Activated T-cell treated with anti-CD3 and anti-CD28 coated beads, Interleukin-2, amount 50 U/mL, for 1 hour (primary cell): ENCODE measurements around the gene DOK6.

ENCODE experiments used
- DNase-seq: peaks from one replicate; pipeline ENCODE4 v3.0.0-alpha.2; 2020

Gene DOK6

DNA sequence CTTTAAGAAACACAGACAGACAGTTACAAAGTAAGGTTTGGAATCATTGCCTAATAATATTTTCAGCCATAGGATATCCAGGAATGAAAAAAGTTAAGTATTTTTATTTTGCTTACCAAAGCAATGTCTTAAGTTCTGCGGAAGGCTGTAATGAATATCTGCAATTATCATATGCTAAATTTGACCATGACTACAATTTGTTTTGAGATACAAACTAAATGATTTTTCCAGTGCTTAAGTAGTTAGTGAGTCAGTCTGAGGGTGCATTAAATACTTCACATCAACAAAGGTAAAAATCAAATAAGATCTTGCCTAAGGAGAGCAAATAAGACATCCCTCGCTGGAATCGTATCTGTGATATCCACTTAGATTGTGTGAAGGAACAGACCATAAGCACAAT is 297.0 kb downstream of the DOK6 start:
- no peak for DNase-seq

DNA sequence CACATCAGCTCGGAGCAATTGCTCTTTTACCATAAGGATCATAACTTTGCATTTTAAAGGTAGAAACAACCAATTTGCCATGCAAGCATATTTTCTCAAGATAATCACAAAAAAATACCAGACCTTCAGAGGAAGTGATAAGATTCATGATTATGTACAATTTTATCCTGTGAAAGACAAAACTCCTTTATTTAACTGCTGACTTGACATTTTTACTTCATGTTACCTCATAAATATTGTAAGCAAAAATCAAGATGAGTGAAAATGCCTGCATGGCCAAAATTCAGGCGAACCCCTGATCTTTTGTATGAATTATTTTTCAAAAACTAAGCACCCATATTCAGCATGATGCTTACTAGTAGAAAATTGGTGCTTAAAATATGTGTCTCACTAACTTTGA is 300.6 kb downstream of the DOK6 start:
- no peak for DNase-seq

DNA sequence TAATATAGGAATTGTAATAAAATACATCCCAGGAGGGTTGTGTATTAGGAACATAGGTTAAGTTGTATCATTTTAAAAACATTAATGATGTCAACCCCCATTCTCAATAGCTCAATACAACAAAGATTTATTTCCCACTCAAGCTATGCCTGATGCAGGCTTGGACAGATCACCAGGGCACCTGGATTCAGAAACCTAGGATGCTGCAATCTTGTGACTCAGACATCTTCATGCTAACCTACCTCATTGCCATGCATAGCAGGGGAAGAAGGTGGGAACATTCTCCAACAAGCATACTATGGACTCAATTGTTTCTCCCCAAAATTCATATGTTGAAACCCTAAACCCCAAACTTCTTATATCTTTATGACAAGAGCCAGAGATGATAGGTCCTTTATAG is 302.8 kb downstream of the DOK6 start:
- DNase-seq: no peak

DNA sequence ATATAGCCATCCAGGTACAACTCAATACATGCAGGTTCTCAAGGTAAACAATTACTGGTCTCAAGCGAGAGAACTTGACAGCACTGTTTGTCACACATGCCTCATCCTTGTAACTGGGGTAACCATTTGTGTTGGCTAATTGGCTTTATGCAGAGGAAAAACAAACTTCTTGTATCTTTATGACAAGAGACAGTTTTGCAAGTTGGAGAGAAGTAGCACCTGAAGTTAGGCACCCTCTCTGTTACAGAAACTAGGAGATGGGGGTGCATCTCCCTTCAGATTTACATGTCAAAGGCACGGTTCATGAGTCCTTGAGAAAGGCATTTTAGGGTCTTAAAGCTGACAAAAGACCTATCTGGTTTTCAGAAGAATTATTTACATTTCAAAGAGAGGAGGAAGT is 305.3 kb downstream of the DOK6 start:
- no peak for DNase-seq

DNA sequence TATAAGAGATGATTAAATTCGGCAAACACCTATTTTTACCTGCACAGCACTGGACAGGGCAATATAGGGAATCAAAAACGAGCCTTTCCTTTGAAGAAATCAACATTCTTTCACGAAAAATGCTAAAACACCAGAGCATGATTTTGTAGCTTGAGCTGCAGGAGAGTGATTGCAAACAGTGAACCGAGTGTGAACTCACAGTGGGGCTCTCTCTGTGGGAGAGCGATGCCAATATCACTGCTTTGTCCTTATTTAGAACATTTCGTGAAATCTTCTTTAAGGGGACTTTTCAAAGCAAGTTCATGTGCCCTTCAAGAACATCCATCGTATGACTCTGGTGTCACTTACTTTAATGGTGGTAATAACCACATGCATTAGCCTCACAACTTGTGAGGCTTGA is 308.2 kb downstream of the DOK6 start:
- no peak for DNase-seq

DNA sequence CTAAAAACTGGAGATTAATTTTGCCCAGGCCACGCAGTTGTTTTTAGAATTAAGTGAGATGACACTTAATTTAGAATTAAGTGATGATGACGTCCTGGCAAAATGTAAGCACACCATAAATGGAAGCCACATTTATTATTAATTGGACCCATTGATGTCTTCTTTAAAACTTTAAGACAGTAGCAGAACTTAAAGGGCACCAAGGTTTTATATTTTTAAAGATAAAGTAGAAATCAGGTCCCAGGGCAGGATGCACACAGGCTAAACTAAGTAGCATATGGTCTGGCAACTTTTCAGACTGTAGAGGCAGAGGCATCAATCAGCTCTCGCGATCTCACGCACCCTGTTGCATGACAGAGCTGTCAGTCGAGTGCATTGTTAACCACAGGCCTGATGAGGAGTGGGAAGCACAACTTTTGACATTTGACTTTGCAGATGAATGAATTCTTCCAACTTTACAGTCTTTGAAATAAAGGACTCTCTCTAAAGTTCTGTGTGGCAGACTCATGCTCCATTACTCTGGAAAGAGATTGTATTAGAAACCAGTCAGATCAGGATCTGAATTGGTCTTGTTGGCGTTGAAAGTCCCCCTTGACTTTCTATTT is 314.6 kb downstream of the DOK6 start:
- DNase-seq: no peak

DNA sequence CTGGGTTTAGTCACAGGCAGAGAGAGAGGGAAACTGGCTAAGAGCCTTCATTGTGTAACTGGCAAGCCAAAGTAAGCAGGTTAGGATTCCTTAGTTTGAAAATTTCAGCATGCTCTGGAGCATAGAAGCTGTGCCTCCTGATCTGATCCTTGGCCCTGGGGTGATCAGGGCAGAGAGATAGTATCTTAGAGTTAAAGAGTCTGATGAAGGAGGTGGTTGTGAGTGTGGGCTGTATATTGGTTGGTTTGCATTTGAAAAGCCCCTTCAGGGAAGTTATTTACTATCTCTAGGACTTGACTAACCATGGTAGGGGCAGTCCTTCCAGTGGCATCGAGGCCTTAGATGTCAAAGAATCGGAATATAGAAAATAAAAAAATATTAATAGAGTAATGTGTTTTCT is 316.9 kb downstream of the DOK6 start:
- no peak for DNase-seq

DNA sequence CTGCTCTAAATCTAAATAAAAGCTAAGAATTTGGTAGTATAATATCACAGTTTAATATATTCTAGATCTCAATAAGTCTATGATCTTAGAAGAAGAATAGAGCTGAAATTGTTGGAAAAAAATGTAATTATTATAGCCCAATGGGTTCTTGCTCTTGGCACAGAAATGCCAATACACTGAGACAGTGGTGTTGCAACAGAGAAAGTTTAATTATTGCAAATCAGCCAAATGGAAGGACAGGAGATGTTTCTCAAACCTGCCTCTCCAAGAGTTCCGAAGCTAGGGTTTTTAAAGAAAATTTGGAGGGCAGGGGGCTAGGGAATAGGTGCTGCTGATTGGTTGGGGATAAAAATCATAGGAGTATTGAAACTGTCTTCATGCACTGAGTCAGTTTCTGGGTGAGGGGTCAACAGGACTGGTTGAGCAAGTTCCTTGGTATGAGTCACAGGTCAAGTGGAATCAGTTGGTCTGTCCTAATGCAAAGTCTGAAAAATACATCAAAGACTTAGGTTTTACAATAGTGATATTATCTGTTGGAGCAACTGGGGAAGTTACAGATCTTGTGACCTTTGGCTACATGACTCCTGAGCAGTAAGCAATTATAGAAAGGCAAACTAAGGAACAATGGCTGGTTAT is 318.3 kb downstream of the DOK6 start:
- no peak for DNase-seq

DNA sequence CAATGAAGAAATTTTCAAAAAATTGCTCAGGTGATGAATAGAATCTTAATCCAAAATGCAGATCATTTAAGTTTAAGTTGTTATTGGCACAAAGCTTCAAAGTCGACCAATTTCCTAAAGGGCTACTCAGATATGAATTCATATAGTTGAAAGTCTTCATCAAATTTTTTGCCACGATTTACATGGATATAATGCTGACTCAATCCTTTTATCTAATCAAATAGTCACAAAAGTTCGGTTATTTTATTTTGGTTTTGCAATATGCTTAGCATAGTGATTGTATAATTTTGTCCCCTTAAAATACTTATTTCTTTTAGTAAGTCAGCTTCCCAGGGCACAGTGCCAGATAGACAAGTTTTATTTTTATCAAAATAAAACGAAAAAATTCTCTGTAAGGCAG is 319.7 kb downstream of the DOK6 start:
- no peak for DNase-seq

DNA sequence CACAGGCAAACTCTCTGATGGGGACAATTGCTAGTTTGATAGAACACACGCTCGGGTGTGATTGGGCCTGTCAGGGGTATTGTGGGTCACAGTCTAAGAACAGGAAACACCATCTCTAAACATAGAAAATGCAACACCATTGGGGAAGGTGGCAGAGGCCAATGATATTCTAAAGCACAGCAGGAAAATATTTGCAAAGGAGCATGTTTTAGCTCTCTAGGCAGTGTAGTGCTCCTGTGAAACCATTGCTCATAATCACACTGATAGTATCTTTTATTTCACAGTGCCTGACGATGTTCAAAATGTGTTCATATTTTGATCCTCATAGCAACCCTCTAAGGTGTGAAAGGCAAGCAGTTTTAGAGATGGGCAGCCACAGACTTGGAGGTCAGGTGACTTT is 322.7 kb downstream of the DOK6 start:
- no peak for DNase-seq

DNA sequence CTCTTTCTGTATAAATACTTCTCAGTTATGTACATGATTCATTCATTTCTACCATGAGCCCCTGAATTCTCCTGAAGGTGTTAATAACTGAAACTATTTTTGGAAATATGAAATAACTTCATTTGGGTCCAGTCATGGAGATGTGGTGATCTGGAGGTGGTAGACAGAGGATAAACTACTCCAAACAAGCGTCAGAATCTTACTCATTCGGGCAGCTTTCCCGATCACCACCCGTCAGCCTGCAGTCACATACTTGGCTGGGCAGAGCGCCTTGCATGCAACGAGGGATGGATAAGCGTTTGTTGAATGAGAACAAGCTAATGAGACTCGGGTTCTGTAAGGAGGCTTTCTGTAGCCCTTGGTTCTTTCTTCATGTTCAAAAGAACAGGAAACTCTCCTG is 324.3 kb downstream of the DOK6 start:
- DNase-seq: no peak

DNA sequence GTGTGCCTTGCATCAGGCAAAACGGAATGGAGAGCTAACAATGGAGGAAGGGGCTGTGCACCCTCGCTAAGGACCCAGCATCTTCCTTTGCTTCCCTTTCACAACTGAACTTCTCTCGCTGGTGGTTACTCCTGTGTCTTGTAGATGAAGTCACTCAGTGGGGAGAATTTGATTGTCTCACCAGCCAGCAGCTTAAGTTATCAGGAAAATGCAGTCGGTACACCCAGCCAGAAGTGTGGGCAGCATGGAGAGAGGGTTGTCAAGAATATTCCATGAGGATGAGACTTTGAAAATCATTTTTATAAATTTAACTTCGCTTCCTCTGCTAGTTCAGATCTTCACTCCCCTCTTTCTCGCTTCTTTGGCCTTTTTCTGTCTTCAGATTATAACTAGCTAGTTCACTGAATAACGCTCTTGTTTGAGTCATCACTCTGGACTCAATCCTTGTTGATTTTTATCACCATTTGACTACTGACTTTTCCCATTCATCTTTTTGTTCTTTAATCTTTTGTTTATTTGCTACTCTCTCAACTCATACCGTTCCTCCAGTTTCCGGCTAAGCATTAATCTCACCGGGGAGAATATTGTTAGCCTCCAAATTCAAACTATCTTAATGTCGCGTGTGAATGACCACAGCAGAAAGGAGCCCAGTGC is 325.3 kb downstream of the DOK6 start:
- no peak for DNase-seq

DNA sequence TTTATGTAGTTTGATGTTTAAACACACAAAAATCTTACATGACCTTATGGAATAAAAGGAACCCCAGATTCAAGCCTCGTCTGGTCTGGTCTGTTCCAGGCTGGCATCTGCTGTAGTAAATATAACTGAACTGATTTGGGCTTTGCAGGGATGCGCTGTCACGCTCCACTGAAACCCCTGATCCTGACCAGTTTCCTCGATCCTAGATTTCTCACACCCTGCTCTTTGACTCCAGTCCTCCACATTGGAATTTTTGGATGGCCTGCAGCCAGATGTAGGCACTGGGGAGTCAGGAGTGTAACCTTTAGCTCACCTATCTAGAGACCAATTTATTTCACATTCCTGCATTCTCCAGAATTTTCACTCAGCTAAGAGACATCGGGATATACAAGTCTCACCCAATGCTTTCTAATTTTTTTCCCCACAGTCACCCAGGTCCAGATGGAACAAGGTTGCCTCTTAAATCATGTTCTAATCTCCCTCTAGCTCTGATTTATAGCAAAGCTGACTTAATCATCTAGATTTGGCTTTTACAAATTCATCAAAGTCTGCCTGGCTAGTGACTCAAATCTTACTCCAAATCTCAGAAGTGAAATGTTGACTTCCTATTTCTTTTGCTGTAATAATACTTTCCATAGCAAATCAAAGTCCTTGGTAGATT is 327.4 kb downstream of the DOK6 start:
- no peak for DNase-seq

DNA sequence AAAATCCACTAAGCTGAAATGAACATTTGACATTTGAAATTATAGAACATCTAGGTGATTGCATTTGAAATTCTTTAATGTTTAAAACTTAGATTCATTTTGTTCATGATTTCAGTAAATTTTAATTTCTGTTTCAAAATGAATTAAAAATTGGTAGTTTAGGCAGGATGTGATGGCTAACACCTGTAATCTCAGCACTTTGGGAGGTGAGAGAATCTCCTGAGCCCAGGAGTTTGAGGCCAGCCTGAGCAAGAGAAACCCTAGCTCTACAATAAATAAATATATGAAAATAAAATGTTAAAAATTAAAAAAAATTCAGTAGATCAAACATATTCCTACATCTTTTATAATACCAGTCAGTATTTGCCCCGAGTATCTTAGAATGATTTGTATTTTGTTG is 330.0 kb downstream of the DOK6 start:
- no peak for DNase-seq

DNA sequence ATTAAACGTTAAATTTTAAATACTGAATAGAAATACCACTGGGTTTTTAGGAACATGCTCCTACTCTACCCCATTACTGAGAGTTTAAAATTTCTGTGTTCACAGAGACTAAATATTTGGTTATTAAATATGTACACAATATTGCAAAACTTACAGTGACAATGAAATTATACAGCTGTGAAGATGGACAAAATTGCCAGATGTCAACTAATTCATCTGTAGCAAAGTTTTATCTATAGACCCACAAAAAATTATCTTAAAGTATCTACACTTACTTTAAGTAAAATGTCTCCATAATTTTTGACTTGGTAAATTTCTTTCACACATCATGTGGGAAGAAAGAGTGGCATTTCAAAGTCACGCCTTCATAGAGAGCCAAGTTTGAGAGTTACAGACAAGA is 333.8 kb downstream of the DOK6 start:
- DNase-seq: no peak

DNA sequence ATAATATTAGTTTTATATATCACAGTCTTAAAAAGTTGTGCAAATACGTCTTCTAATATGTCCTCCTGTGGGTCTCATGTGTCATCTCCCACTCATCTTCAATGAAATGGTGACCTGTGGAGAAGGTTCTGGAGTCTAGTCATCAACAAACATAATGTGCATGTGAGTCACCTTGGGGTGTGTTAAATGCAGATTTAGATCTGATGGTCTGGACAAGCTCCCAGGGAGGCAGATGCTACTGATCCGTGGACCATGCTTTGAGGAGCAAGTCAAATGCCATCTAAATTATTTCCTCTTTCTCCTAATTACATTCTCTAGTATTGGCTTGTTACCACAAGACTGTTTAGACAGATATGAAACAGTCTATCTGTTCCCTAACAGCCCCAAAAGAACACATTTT is 336.0 kb downstream of the DOK6 start:
- no peak for DNase-seq

DNA sequence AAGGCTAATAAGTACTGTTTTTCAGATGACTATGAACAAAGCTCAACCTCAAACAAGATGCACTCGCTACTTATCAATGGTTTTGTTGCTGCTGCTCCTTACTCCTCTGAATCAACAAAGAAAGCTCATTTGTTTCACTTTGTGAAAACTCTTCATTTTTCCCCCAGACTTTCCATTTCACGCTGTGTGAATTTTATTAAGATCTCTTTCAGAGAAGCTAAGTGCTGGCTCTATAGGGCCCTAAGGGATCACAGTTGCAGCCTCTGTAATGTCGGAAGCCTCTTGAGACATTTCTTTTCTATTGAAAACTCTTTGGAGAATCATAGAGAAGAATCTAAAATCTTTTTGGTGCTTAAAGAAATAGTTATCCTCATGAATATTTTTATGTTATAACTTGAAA is 337.2 kb downstream of the DOK6 start:
- no peak for DNase-seq

DNA sequence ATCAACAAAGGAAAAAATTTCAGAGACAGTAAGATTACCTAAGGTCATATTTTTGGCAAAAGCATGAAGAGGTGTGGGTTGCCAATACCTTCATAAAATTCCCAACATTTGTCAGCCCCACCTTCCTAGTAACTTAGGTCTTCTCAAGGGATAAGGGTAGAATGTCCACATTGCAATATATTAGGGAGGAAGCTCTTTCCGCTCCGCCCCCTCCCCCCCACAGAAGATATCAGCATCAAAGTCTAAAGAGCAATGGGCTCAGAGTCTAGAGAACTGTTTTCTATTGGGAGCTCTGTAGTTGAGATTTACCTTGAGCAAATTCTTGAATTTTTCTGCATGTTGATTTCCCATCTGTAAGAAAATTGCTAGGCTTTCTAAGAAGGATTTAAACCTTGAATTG is 346.7 kb downstream of the DOK6 start:
- DNase-seq: no peak

DNA sequence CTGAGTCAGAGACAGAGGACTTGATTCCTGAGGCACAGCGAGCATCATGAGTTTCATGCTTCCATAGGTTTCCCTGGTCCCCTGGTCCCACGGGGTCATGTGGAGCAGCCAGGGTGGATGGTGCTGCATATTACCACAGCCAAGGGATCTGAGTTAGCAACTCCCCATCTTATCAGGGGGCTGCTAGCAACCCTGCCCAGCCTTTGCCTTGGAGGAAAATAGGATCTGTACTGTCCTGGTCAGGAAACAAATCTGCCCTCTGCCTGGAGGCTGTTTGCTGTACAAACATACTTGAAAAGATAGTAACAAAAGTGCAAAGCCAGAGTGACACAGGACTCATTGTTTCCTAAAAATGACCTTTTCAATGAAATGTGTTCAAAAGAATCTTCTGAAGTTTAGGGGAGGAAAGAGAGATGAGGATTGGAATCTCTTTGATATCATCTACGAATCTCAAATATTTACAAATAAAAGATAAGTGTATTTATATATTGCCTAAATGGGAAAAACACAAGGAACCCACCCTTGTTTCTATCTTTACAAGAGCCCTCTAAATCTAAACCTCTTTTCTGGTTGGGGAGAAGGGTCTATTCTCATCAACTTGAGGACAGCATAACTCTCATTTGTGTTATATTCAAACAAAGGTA is 352.2 kb downstream of the DOK6 start:
- DNase-seq: no peak

DNA sequence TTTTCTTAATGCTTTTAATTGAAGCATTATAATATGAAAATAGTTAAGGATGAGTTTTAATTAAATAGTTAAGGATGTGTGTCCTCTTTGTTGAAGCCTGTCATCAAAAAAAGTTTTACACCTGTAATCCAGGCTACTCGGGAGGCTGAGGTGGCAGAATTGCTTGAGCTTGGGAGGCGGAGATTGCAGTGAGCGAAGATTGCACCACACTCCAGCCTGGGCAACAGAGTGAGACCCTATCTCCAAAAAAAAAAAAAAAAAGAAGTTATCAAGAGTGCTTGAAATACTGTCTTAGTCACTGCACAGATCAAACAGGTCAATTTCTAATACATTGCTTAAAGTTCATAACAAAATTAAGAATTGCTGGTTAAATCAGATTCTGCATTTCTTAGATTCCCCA is 353.4 kb downstream of the DOK6 start:
- no peak for DNase-seq

DNA sequence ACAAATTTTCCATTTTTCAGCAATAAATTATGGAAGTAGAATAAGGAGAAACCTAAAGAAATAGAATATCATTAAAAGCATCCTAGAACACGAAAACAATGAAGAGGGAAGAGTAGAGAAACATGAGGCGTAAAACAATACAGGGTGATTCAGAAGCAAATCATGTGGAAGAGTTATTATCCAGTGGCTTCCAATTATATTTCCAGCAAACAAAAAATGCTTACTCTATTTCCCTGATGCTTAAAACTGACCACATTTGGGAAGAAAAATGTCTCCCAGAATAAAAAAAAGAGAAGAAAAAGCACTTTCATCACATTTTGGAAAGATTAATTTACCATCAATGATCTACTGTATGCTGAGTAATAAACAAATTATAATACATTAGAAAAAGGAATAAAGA is 354.4 kb downstream of the DOK6 start:
- no peak for DNase-seq

DNA sequence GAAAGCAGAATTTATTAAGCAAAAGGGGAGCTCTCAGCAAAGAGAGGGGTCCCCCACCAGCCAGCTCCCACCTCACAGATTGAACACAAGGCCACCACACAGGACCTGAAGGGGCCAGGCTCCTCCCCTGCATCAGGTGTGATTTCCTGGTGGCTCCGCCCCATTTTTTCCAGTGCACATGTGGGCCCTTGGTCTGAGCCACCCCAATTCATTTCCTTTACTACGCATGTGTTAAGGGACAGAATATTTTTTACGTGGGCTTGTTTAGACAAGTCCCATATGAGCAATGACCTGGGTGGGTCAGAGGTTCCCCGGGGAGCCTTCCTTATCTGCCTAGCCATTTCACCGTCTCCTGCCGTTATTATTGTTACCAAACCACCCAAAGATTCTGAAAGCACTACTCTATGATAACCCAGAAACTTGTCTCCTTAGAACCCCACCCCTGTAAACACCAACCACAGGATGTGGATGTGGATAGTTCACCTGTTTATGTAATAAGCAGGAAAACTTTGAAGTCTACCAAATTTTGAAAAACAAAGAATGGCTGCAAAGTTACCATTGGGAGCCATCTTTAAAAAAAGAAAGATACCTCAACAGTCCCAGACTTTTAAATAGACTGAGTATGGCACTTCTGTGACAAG is 355.3 kb downstream of the DOK6 start:
- no peak for DNase-seq

DNA sequence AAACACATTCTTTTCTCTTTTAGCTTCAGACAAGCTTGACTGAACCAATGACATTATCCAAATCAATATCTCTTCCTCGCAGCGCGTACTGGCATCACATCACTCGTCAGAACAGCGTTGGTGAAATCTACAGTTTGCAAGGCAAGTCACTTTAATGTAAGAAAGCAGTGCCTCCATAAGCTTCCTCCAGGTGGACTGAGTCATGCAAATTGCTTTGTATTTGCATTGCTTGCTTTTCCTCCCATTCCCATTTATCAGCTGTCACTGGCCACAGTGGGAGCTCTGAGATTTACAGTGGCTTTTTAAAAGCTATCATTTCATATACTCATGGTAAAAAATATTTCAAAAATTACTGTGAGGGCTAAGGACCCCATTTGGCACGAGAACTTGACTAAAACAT is 357.0 kb downstream of the DOK6 start:
- DNase-seq: no peak
